WTC11 (cell line): ENCODE measurements around the gene PCSK5.

Source experiments
- CREB1 ChIP-seq: sonication (generic); formaldehyde crosslinking; IDR thresholded peaks from 2 replicates; pipeline ENCODE4 v1.8.0; 2023; ENCODE audit warnings: mild to moderate bottlenecking, missing genetic modification reagents
- ETV6 ChIP-seq: sonication (generic); formaldehyde crosslinking; IDR thresholded peaks from 2 replicates; pipeline ENCODE4 v1.8.1; 2022; ENCODE audit warnings: mild to moderate bottlenecking, missing genetic modification reagents
- ZNF396 ChIP-seq: fragments of 250-450 bp; sonication (Bioruptor Pico); IDR thresholded peaks from 2 replicates; pipeline ENCODE4 v1.8.0; 2021; ENCODE audit warnings: mild to moderate bottlenecking, moderate library complexity, borderline replicate concordance
- TF ChIP-seq, protein P1 (sequence below): sonication (generic); formaldehyde crosslinking; IDR thresholded peaks from 2 replicates; pipeline ENCODE4 v1.8.1; 2023; ENCODE audit warnings: mild to moderate bottlenecking, missing genetic modification reagents
- TF ChIP-seq, protein P2 (sequence below): fragments of 200-600 bp; IDR thresholded peaks from 2 replicates; pipeline ENCODE4 v1.8.0; 2022; ENCODE audit warnings: antibody characterized with exemption
- TF ChIP-seq, protein P3 (sequence below): sonication (generic); formaldehyde crosslinking; IDR thresholded peaks from 2 replicates; pipeline ENCODE4 v1.8.0; 2022; ENCODE audit warnings: mild to moderate bottlenecking, missing genetic modification reagents
- TF ChIP-seq, protein P4 (sequence below): sonication (generic); formaldehyde crosslinking; IDR thresholded peaks from 2 replicates; pipeline ENCODE4 v1.8.0; 2022; ENCODE audit warnings: mild to moderate bottlenecking, missing genetic modification reagents
- TF ChIP-seq, protein P5 (sequence below): sonication (generic); formaldehyde crosslinking; IDR thresholded peaks from 2 replicates; pipeline ENCODE4 v1.8.1; 2022; ENCODE audit warnings: low read depth, mild to moderate bottlenecking, moderate library complexity, missing genetic modification reagents, borderline replicate concordance
- TF ChIP-seq, protein P6 (sequence below): sonication (generic); formaldehyde crosslinking; IDR thresholded peaks from 2 replicates; pipeline ENCODE4 v1.8.1; 2022; ENCODE audit warnings: mild to moderate bottlenecking, moderate library complexity, missing genetic modification reagents

DNA sequence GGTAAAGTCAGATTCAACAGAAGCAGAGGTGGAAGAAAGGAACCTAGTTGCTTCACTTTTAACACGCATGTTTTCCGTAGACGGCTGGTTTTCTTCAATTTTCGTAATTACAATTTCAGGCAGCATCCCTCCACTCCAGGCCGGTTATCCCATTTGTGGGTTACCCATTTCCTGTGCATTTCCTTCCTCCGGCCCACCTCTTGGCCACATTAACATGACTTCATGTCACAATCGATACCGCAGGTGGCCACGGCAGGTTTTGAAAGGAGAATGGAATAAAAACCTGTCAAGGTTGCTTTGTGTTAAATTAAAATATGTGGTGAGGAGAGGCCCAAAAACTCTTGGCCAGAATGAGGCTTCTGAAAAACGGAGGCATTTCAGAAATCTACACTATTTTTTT lies 130.2 kb downstream of the PCSK5 start:
- no peak for TF ChIP-seq CREB1 (CRISPR knock-in tag)
- TF ChIP-seq, protein P1, sequence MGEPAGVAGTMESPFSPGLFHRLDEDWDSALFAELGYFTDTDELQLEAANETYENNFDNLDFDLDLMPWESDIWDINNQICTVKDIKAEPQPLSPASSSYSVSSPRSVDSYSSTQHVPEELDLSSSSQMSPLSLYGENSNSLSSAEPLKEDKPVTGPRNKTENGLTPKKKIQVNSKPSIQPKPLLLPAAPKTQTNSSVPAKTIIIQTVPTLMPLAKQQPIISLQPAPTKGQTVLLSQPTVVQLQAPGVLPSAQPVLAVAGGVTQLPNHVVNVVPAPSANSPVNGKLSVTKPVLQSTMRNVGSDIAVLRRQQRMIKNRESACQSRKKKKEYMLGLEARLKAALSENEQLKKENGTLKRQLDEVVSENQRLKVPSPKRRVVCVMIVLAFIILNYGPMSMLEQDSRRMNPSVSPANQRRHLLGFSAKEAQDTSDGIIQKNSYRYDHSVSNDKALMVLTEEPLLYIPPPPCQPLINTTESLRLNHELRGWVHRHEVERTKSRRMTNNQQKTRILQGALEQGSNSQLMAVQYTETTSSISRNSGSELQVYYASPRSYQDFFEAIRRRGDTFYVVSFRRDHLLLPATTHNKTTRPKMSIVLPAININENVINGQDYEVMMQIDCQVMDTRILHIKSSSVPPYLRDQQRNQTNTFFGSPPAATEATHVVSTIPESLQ (CRISPR knock-in tag): no peak
- no peak for TF ChIP-seq ZNF396 (CRISPR knock-in tag)
- TF ChIP-seq, protein P2, sequence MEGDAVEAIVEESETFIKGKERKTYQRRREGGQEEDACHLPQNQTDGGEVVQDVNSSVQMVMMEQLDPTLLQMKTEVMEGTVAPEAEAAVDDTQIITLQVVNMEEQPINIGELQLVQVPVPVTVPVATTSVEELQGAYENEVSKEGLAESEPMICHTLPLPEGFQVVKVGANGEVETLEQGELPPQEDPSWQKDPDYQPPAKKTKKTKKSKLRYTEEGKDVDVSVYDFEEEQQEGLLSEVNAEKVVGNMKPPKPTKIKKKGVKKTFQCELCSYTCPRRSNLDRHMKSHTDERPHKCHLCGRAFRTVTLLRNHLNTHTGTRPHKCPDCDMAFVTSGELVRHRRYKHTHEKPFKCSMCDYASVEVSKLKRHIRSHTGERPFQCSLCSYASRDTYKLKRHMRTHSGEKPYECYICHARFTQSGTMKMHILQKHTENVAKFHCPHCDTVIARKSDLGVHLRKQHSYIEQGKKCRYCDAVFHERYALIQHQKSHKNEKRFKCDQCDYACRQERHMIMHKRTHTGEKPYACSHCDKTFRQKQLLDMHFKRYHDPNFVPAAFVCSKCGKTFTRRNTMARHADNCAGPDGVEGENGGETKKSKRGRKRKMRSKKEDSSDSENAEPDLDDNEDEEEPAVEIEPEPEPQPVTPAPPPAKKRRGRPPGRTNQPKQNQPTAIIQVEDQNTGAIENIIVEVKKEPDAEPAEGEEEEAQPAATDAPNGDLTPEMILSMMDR: no peak
- TF ChIP-seq, protein P3, sequence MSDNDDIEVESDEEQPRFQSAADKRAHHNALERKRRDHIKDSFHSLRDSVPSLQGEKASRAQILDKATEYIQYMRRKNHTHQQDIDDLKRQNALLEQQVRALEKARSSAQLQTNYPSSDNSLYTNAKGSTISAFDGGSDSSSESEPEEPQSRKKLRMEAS (CRISPR knock-in tag): no peak
- no peak for TF ChIP-seq ETV6
- TF ChIP-seq, protein P4, sequence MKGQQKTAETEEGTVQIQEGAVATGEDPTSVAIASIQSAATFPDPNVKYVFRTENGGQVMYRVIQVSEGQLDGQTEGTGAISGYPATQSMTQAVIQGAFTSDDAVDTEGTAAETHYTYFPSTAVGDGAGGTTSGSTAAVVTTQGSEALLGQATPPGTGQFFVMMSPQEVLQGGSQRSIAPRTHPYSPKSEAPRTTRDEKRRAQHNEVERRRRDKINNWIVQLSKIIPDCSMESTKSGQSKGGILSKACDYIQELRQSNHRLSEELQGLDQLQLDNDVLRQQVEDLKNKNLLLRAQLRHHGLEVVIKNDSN (CRISPR knock-in tag): no peak
- TF ChIP-seq, protein P5, sequence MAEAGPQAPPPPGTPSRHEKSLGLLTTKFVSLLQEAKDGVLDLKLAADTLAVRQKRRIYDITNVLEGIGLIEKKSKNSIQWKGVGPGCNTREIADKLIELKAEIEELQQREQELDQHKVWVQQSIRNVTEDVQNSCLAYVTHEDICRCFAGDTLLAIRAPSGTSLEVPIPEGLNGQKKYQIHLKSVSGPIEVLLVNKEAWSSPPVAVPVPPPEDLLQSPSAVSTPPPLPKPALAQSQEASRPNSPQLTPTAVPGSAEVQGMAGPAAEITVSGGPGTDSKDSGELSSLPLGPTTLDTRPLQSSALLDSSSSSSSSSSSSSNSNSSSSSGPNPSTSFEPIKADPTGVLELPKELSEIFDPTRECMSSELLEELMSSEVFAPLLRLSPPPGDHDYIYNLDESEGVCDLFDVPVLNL (CRISPR knock-in tag): no peak
- TF ChIP-seq, protein P6, sequence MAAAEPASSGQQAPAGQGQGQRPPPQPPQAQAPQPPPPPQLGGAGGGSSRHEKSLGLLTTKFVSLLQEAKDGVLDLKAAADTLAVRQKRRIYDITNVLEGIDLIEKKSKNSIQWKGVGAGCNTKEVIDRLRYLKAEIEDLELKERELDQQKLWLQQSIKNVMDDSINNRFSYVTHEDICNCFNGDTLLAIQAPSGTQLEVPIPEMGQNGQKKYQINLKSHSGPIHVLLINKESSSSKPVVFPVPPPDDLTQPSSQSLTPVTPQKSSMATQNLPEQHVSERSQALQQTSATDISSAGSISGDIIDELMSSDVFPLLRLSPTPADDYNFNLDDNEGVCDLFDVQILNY: no peak
